SK-N-SH treated with all-trans-retinoic acid at 6 μM for 48 hours (cell line): ENCODE measurements around the gene MMP26.

ENCODE experiments used
- ATAC-seq: fragments of 200-7000 bp; cut with Tn5 transposase; 3 replicates; pipeline ENCODE4 v1.9.1; 2020; ENCODE audit warnings: mild to moderate bottlenecking, moderate library complexity
- ARNTL ChIP-seq: fragments of 450-650 bp; formaldehyde crosslinking; IDR thresholded peaks from 2 replicates; pipeline ENCODE4 v1.5.0; 2020; ENCODE audit warnings: low read depth, mild to moderate bottlenecking, moderate library complexity, borderline replicate concordance
- BACH2 ChIP-seq: fragments of 250-450 bp; sonication (Bioruptor Pico); IDR thresholded peaks from 2 replicates; pipeline ENCODE4 v1.9.0; 2021; ENCODE audit warnings: mild to moderate bottlenecking, borderline replicate concordance
- CSDC2 ChIP-seq: fragments of 250-450 bp; sonication (Bioruptor Pico); IDR thresholded peaks from 2 replicates; pipeline ENCODE4 v1.5.0; 2020; ENCODE audit warnings: mild to moderate bottlenecking, moderate library complexity
- ESRRG ChIP-seq: fragments of 250-450 bp; sonication (Bioruptor Pico); IDR thresholded peaks from 2 replicates; pipeline ENCODE4 v1.6.1; 2021; ENCODE audit warnings: mild to moderate bottlenecking
- GLIS3 ChIP-seq: fragments of 250-450 bp; sonication (Bioruptor Pico); IDR thresholded peaks from 2 replicates; pipeline ENCODE4 v1.5.0; 2020; ENCODE audit warnings: mild to moderate bottlenecking, moderate library complexity
- ISL1 ChIP-seq: fragments of 250-450 bp; sonication (Bioruptor Pico); IDR thresholded peaks from 2 replicates; pipeline ENCODE4 v2.1.2; 2022; ENCODE audit warnings: mild to moderate bottlenecking, moderate library complexity
- OSR1 ChIP-seq: fragments of 250-450 bp; sonication (Bioruptor Pico); IDR thresholded peaks from 2 replicates; pipeline ENCODE4 v1.8.0; 2022; ENCODE audit warnings: moderate library complexity, mild to moderate bottlenecking, inconsistent platforms
- PPARA ChIP-seq: fragments of 250-450 bp; sonication (Bioruptor Pico); IDR thresholded peaks from 2 replicates; pipeline ENCODE4 v1.5.0; 2020; ENCODE audit warnings: mild to moderate bottlenecking, borderline replicate concordance
- RARB ChIP-seq: fragments of 250-450 bp; sonication (Bioruptor Pico); IDR thresholded peaks from 2 replicates; pipeline ENCODE4 v1.8.0; 2021; ENCODE audit warnings: mild to moderate bottlenecking, moderate library complexity
- SNAI2 ChIP-seq: fragments of 250-450 bp; sonication (Bioruptor Pico); IDR thresholded peaks from 2 replicates; pipeline ENCODE4 v1.5.0; 2020; ENCODE audit warnings: mild to moderate bottlenecking, moderate library complexity
- TCF4 ChIP-seq: fragments of 250-450 bp; sonication (Bioruptor Pico); IDR thresholded peaks from 2 replicates; pipeline ENCODE4 v1.8.0; 2021; ENCODE audit warnings: mild to moderate bottlenecking, moderate library complexity, borderline replicate concordance
- TOX ChIP-seq: fragments of 250-450 bp; sonication (Bioruptor Pico); IDR thresholded peaks from 2 replicates; pipeline ENCODE4 v1.8.0; 2021; ENCODE audit warnings: mild to moderate bottlenecking, moderate library complexity, borderline replicate concordance
- ZC3H10 ChIP-seq: fragments of 250-450 bp; sonication (Bioruptor Pico); IDR thresholded peaks from 2 replicates; pipeline ENCODE4 v1.5.1; 2021; ENCODE audit warnings: mild to moderate bottlenecking, moderate library complexity
- ZFP3 ChIP-seq: fragments of 250-450 bp; sonication (Bioruptor Pico); IDR thresholded peaks from 2 replicates; pipeline ENCODE4 v1.5.0; 2020; ENCODE audit warnings: mild to moderate bottlenecking, moderate library complexity
- ZFP30 ChIP-seq: fragments of 450-650 bp; formaldehyde crosslinking; IDR thresholded peaks from 2 replicates; pipeline ENCODE4 v1.5.0; 2022; ENCODE audit warnings: mild to moderate bottlenecking, moderate library complexity
- ZNF565 ChIP-seq: fragments of 450-650 bp; formaldehyde crosslinking; conservative IDR thresholded peaks from 2 replicates; pipeline ENCODE4 v1.5.0; 2020; ENCODE audit warnings: low read depth, mild to moderate bottlenecking, moderate library complexity
- ZNF70 ChIP-seq: fragments of 450-650 bp; formaldehyde crosslinking; IDR thresholded peaks from 2 replicates; pipeline ENCODE4 v1.5.0; 2020; ENCODE audit warnings: mild to moderate bottlenecking, moderate library complexity
- ZNF8 ChIP-seq: fragments of 450-650 bp; formaldehyde crosslinking; IDR thresholded peaks from 2 replicates; pipeline ENCODE4 v1.5.0; 2020; ENCODE audit warnings: mild to moderate bottlenecking, moderate library complexity
- TF ChIP-seq, protein P1 (sequence below): fragments of 250-450 bp; sonication (Bioruptor Pico); IDR thresholded peaks from 2 replicates; pipeline ENCODE4 v1.5.1; 2021; ENCODE audit warnings: mild to moderate bottlenecking, moderate library complexity
- TF ChIP-seq, protein P2 (sequence below): fragments of 250-450 bp; sonication (Bioruptor Pico); IDR thresholded peaks from 2 replicates; pipeline ENCODE4 v1.8.0; 2020; ENCODE audit warnings: mild to moderate bottlenecking, moderate library complexity, borderline replicate concordance
- TF ChIP-seq, protein P3 (sequence below): fragments of 250-450 bp; sonication (Bioruptor Pico); IDR thresholded peaks from 2 replicates; pipeline ENCODE4 v1.8.0; 2021; ENCODE audit warnings: low read depth, mild to moderate bottlenecking, moderate library complexity, borderline replicate concordance
- TF ChIP-seq, protein P4 (sequence below): fragments of 250-450 bp; sonication (Bioruptor Pico); IDR thresholded peaks from 2 replicates; pipeline ENCODE4 v1.5.1; 2020; ENCODE audit warnings: low read depth, mild to moderate bottlenecking, moderate library complexity

MMP26 gene

GRCh38 chr11:4700436-4700820, 4.2 kb upstream of the MMP26 start:
- no peak for ATAC-seq
- TF ChIP-seq, protein P1, sequence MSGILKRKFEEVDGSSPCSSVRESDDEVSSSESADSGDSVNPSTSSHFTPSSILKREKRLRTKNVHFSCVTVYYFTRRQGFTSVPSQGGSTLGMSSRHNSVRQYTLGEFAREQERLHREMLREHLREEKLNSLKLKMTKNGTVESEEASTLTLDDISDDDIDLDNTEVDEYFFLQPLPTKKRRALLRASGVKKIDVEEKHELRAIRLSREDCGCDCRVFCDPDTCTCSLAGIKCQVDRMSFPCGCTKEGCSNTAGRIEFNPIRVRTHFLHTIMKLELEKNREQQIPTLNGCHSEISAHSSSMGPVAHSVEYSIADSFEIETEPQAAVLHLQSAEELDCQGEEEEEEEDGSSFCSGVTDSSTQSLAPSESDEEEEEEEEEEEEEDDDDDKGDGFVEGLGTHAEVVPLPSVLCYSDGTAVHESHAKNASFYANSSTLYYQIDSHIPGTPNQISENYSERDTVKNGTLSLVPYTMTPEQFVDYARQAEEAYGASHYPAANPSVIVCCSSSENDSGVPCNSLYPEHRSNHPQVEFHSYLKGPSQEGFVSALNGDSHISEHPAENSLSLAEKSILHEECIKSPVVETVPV (CRISPR knock-in tag): no peak
- TF ChIP-seq GLIS3 (CRISPR knock-in tag) (no peak), ZFP30 (CRISPR knock-in tag) (no peak), ZNF70 (CRISPR knock-in tag) (no peak), SNAI2 (CRISPR knock-in tag) (no peak), ZC3H10 (CRISPR knock-in tag) (no peak), ISL1 (CRISPR knock-in tag) (no peak), ZFP3 (CRISPR knock-in tag) (no peak), TCF4 (CRISPR knock-in tag) (no peak), TOX (no peak), RARB (CRISPR knock-in tag) (no peak), BACH2 (CRISPR knock-in tag) (no peak), ZNF8 (CRISPR knock-in tag) (no peak), ESRRG (CRISPR knock-in tag) (no peak), CSDC2 (CRISPR knock-in tag) (no peak), ZNF565 (CRISPR knock-in tag) (no peak), PPARA (CRISPR knock-in tag) (no peak)
- TF ChIP-seq, protein P2, sequence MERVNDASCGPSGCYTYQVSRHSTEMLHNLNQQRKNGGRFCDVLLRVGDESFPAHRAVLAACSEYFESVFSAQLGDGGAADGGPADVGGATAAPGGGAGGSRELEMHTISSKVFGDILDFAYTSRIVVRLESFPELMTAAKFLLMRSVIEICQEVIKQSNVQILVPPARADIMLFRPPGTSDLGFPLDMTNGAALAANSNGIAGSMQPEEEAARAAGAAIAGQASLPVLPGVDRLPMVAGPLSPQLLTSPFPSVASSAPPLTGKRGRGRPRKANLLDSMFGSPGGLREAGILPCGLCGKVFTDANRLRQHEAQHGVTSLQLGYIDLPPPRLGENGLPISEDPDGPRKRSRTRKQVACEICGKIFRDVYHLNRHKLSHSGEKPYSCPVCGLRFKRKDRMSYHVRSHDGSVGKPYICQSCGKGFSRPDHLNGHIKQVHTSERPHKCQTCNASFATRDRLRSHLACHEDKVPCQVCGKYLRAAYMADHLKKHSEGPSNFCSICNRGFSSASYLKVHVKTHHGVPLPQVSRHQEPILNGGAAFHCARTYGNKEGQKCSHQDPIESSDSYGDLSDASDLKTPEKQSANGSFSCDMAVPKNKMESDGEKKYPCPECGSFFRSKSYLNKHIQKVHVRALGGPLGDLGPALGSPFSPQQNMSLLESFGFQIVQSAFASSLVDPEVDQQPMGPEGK (CRISPR knock-in tag): no peak

DNA sequence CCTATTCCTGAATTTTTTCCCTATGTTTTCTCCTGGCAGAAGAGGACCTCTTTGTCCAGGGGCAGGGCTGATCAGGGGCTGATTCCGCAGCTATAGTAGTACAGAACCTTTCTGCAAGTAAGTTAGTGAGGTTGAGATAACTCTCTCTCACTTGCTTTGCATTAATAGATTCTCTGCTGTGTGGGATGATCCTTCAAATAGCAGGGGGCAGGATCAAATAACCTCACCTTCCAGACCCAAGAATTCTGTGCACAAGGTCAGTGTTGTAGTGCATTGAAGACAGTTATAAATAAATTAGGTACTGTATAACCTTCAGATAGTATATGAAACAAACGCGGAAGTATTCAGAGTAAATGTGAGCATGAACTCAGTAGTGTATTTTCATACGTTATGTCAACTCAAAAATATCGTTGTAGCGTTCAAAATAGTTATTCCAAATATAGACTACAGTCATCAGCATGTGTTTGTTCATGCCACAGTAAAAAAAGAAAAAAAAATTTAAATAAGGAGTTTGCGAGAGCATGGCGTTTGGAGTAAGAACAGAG, 278 bp downstream of the MMP26 start:
- ATAC-seq: no peak

More for the DNA sequence above, 278 bp downstream of the MMP26 start:
- no peak for TF ChIP-seq PPARA (CRISPR knock-in tag)
- no peak for TF ChIP-seq CSDC2 (CRISPR knock-in tag)
- no peak for TF ChIP-seq ZNF565 (CRISPR knock-in tag)
- no peak for TF ChIP-seq OSR1 (CRISPR knock-in tag)
- TF ChIP-seq ZFP30 (CRISPR knock-in tag): no peak
- TF ChIP-seq ZC3H10 (CRISPR knock-in tag): no peak
- TF ChIP-seq, protein P2 (CRISPR knock-in tag): no peak
- no peak for TF ChIP-seq SNAI2 (CRISPR knock-in tag)
- TF ChIP-seq ARNTL (CRISPR knock-in tag): no peak
- TF ChIP-seq TCF4 (CRISPR knock-in tag): no peak
- TF ChIP-seq, protein P3, sequence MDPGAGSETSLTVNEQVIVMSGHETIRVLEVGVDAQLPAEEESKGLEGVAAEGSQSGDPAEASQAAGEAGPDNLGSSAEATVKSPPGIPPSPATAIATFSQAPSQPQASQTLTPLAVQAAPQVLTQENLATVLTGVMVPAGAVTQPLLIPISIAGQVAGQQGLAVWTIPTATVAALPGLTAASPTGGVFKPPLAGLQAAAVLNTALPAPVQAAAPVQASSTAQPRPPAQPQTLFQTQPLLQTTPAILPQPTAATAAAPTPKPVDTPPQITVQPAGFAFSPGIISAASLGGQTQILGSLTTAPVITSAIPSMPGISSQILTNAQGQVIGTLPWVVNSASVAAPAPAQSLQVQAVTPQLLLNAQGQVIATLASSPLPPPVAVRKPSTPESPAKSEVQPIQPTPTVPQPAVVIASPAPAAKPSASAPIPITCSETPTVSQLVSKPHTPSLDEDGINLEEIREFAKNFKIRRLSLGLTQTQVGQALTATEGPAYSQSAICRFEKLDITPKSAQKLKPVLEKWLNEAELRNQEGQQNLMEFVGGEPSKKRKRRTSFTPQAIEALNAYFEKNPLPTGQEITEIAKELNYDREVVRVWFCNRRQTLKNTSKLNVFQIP (CRISPR knock-in tag): no peak
- no peak for TF ChIP-seq ZFP3 (CRISPR knock-in tag)
- TF ChIP-seq ESRRG (CRISPR knock-in tag): no peak
- TF ChIP-seq BACH2 (CRISPR knock-in tag): no peak
- no peak for TF ChIP-seq ZNF8 (CRISPR knock-in tag)
- TF ChIP-seq ISL1 (CRISPR knock-in tag): no peak
- no peak for TF ChIP-seq RARB (CRISPR knock-in tag)
- TF ChIP-seq, protein P4, sequence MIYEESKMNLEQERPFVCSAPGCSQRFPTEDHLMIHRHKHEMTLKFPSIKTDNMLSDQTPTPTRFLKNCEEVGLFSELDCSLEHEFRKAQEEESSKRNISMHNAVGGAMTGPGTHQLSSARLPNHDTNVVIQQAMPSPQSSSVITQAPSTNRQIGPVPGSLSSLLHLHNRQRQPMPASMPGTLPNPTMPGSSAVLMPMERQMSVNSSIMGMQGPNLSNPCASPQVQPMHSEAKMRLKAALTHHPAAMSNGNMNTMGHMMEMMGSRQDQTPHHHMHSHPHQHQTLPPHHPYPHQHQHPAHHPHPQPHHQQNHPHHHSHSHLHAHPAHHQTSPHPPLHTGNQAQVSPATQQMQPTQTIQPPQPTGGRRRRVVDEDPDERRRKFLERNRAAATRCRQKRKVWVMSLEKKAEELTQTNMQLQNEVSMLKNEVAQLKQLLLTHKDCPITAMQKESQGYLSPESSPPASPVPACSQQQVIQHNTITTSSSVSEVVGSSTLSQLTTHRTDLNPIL (CRISPR knock-in tag): no peak
- no peak for TF ChIP-seq TOX
